GM12891 (cell line): ENCODE data around the gene TOP2B.

Source experiments
- POLR2A ChIP-seq: IDR thresholded peaks from 2 replicates; pipeline ENCODE4 v1.6.1; 2011; ENCODE audit warnings: low read depth, low read length, control low read depth
- POLR2AphosphoS5 ChIP-seq: IDR thresholded peaks from 2 replicates; pipeline ENCODE4 v1.6.1; 2011; ENCODE audit warnings: low read depth, low read length, control low read depth
- TAF1 ChIP-seq: IDR thresholded peaks from 2 replicates; pipeline ENCODE4 v1.6.1; 2011; ENCODE audit warnings: low read depth, low read length, control low read depth

- TF ChIP-seq POLR2A (no peak), POLR2AphosphoS5 (no peak), TAF1 (no peak)
Observed at GRCh38 chr3:25674670-25675069, 10.0 kb upstream of the TOP2B start.
